Duodenal mucosa (tissue), 2 donors: Measurements from ENCODE around the gene RIMS1.
"Not testable (repeated sequence)": the region's sequence is repeated elsewhere in the genome, so short reads cannot be mapped to it uniquely, and the experiment has no call there.

Experiments used
- H3K27ac ChIP-seq: one replicate; pipeline ENCODE4 v1.7.0; 2013; ENCODE audit warnings: low read depth, low read length
- H3K27me3 ChIP-seq, 2 donors: one replicate each; pipeline ENCODE4 v1.7.0; 2013; ENCODE audit warnings: low read length in 2 of 2, control low read depth in 1 of 2; ENCODE audit not compliant: insufficient read depth in 2 of 2, control insufficient read depth in 1 of 2
- H3K36me3 ChIP-seq, 2 donors: one replicate each; pipeline ENCODE4 v1.7.0; 2013; ENCODE audit warnings: low read length in 2 of 2, control low read depth in 1 of 2; ENCODE audit not compliant: insufficient read depth in 2 of 2, control insufficient read depth in 1 of 2
- H3K4me1 ChIP-seq, 2 donors: one replicate each; pipeline ENCODE4 v1.7.0; 2013; ENCODE audit warnings: low read length in 2 of 2, control low read depth in 1 of 2; ENCODE audit not compliant: insufficient read depth in 2 of 2, control insufficient read depth in 1 of 2
- H3K4me3 ChIP-seq, 2 donors: one replicate each; pipeline ENCODE4 v1.7.0; 2013; ENCODE audit warnings: low read length in 2 of 2, low read depth in 1 of 2
- H3K9ac ChIP-seq, 2 donors: one replicate each; pipeline ENCODE4 v1.7.0; 2013; ENCODE audit warnings: low read length in 2 of 2, low read depth in 1 of 2
- H3K9me3 ChIP-seq, 2 donors: one replicate each; pipeline ENCODE4 v1.7.0; 2013; ENCODE audit warnings: low read length in 2 of 2, control low read depth in 1 of 2; ENCODE audit not compliant: control insufficient read depth in 1 of 2

RIMS1 gene

DNA sequence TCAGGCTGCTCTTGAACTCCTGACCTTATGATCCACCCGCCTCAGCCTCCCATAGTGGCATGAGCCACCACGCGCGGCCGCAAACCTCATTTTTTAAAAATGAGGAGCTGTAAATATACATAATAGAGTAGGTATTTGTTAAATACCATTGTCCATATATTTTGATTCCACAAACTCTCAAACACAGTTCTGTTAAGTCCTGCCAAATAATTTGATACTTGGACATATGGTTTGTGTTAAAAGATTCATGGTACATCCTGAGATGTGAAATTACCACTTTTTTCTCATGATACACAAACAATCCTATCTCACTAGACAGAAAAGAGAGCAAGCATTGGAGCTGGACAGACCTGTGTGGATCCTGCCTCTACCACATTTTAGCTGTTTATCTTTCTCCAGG lies 401.5 kb downstream of the RIMS1 start:
- H3K27me3 ChIP-seq = no peaks in the 10 kb centered on the region
- H3K9me3 ChIP-seq = no peaks in the 10 kb centered on the region
- H3K4me3 ChIP-seq = no peak overlapping the region

DNA sequence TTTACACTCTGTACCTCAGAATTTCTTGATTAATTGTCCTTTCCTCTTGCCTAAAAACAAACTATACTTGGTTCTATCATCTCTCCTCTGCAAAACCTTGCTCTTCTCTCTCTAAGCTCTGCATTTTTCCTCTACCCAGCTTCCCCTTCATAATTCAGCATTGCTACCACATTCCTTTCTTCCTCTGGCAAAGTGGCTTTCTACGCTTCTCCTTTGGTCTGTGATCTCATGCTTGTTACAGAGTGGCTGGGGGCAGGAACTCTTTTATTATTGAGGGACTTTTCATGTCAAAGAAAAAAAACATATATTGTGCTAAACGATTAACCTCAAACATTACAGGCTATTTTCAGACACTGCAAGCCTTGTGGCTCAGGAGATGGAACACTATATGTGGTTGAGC lies 402.2 kb downstream of the RIMS1 start:
- H3K4me3 ChIP-seq = no peak overlapping the region
- H3K9me3 ChIP-seq = no peaks in the 10 kb centered on the region

More for the DNA sequence above, 401.5 kb downstream of the RIMS1 start:
- Histone ChIP-seq H3K27ac (no peak overlapping the region), H3K36me3 (no peaks in the 10 kb centered on the region), H3K9ac (no peak overlapping the region), H3K4me1 (no peaks in the 10 kb centered on the region)

DNA sequence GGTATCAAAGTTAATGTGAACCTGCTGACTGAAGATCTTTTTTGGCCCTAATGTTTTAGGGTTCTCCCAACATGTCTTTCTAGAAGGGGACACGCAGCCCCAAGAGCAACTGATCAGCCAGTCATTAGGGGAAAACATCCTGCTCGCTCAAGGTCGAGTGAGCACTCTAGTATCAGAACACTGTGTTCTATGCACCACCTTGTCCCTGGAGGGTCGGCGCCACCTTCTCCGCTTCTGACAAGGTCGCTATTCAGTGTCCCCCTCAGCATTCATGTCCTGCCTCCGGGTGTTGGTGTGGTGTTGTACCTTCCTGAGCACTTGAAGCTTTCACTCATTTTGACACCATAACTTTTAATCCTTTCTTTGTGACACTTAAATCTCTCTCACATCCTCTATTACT lies 404.3 kb downstream of the RIMS1 start:
- no peak overlapping the region for H3K27ac ChIP-seq
- no peaks in the 10 kb centered on the region for H3K36me3 ChIP-seq
- no peak overlapping the region for H3K4me3 ChIP-seq
- no peak overlapping the region for H3K9ac ChIP-seq
- no peaks in the 10 kb centered on the region for H3K4me1 ChIP-seq
- no peaks in the 10 kb centered on the region for H3K27me3 ChIP-seq
- H3K9me3 ChIP-seq = no peaks in the 10 kb centered on the region

More for the DNA sequence above, 402.2 kb downstream of the RIMS1 start:
- H3K36me3 ChIP-seq = no peaks in the 10 kb centered on the region
- no peak overlapping the region for H3K9ac ChIP-seq
- H3K27ac ChIP-seq = no peak overlapping the region
- H3K27me3 ChIP-seq = no peaks in the 10 kb centered on the region
- H3K4me1 ChIP-seq = no peaks in the 10 kb centered on the region

DNA sequence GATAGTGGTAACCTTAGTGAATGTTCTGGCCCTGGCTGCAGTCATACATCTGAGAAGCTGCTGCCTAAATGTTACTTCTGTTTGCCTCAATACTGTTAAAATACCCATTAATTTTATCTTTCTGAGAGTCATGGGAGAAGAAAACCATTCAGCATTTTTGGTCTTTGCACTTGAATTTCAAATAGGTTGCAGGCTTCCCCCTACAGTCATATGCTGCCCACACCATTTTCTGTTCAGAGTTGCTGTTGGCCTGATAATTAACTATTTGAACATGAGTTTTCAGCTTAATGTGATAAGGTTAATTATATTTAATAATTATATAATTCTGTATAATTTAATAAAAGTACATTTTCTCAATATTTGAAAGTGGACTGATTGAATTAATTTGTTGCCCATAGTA lies 410.0 kb downstream of the RIMS1 start:
- Histone ChIP-seq H3K9me3 (no peaks in the 10 kb centered on the region), H3K36me3 (no peaks in the 10 kb centered on the region), H3K4me1 (no peaks in the 10 kb centered on the region), H3K9ac (no peak overlapping the region), H3K27ac (no peak overlapping the region), H3K27me3 (no peaks in the 10 kb centered on the region), H3K4me3 (no peak overlapping the region)

DNA sequence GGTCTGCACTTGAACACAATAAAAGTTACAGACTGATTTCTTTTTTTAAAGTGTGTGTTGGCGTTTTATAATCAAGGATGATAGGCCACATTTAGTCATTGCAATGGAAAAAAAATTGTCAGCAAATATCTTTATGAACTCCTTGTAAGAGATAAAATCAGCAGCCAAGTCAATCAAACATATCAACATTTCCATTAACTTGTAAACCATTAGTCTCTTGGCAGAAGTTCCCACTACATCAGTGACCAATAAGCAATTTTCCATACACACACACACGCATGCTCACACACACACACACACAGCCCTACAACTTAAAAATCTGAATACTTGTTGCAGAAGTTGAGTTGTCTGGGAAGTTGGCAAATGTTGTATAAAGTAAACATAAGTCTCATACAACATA lies 419.6 kb downstream of the RIMS1 start:
- Histone ChIP-seq H3K27me3 (no peaks in the 10 kb centered on the region), H3K4me1 (no peaks in the 10 kb centered on the region), H3K27ac (no peak overlapping the region), H3K4me3 (no peak overlapping the region), H3K9me3 (no peaks in the 10 kb centered on the region), H3K36me3 (no peaks in the 10 kb centered on the region), H3K9ac (no peak overlapping the region)

DNA sequence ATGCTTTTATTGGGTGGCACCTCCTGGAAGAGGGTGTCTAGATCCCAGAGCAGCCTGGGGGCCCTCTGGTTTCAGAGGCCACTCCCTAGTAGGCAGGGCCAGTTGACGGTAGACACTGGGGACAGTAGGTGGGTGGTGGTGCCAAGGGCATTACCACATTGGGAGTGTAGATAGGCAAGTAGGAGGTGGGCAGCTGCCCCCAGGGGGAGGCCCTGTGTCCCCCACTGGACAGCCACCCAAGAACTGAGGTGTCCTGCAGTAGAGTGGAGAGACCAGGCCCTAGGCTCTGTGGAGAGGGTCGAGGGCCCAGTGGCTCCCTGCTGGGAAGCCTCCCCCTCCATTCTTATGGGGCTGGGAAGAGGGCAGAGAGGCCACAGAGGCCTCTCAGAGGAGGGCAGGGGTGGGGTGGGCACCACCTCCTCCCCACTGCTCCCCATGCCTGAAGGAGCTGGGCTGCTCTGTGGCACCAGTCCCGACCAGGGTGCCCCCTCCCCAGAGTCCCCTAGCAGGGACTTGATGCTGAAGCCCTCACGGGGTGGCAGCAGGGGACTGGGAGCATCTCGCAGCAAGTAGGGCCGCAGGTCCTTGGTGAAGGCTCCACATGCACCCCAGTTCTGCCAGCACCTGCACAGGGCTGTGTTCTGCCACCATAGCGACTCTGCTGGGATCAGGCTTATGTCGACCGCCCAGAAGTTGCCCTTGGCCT lies 430.5 kb downstream of the RIMS1 start:
- Histone ChIP-seq H3K9ac (no peak overlapping the region), H3K27me3 (no peaks in the 10 kb centered on the region), H3K4me1 (no peaks in the 10 kb centered on the region), H3K4me3 (no peak overlapping the region), H3K27ac (no peak overlapping the region), H3K36me3 (no peaks in the 10 kb centered on the region), H3K9me3 (no peaks in the 10 kb centered on the region)

DNA sequence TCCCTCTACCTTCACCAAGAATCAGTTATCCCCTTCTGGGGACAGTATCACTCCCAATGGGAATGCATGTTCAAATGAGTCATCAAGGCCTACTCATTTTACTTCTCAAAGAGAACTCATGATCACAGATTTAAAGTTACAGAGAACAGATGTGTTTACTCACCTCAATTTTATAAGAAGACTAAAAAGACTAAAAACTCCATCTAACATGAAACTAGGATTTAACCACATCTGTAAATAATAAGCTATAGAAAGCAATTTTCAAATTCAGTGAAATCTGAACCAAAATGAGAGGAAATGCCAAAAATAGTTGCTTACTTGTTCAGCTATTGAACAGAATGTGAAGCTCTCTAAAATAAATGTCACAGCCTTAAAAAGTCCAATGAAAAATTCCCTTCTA lies 435.4 kb downstream of the RIMS1 start:
- H3K27me3 ChIP-seq = no peaks in the 10 kb centered on the region
- no peak overlapping the region for H3K4me3 ChIP-seq
- H3K36me3 ChIP-seq = no peaks in the 10 kb centered on the region
- H3K9me3 ChIP-seq = no peaks in the 10 kb centered on the region
- H3K4me1 ChIP-seq = no peaks in the 10 kb centered on the region
- no peak overlapping the region for H3K9ac ChIP-seq
- H3K27ac ChIP-seq = no peak overlapping the region

DNA sequence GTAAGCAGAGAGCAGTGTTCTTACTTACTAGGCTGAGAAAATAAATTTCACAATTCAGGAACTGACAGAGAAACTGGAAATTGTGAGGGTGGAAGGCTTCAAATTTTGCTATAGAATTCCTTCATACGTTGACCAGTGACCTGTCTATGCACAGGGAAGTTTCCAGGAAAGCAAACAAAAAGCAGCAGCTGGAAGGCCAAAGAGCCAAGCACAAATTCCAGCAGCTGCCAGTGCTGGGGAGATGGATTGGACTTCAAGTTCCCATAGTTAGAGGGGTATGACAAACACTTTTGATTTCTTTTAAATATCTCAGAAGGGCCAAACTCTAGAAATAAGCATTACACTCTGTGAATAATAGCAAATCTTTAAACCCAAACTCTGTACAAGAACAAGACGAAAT lies 436.4 kb downstream of the RIMS1 start:
- H3K9me3 ChIP-seq = no peaks in the 10 kb centered on the region
- H3K27me3 ChIP-seq = no peaks in the 10 kb centered on the region
- no peak overlapping the region for H3K9ac ChIP-seq
- no peaks in the 10 kb centered on the region for H3K4me1 ChIP-seq
- no peak overlapping the region for H3K4me3 ChIP-seq
- no peaks in the 10 kb centered on the region for H3K36me3 ChIP-seq
- H3K27ac ChIP-seq = no peak overlapping the region

DNA sequence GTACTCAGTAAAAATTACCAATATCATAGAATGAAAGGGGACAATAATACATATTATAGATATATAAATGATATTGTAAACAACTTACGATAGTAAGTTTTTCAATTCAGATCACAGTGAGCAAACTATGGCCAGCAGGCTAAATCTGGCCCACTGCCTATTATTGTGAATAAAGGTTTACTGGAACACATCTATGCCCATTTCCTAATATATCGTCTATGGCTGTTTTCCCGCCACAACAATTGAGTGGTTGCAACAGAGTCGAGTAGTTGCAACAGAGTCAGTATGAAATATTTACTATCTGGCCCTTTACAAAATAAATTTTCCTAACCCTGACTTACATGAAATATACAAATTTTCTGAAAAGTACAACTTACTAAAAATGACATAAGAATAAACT lies 438.2 kb downstream of the RIMS1 start:
- no peak overlapping the region for H3K27ac ChIP-seq

DNA sequence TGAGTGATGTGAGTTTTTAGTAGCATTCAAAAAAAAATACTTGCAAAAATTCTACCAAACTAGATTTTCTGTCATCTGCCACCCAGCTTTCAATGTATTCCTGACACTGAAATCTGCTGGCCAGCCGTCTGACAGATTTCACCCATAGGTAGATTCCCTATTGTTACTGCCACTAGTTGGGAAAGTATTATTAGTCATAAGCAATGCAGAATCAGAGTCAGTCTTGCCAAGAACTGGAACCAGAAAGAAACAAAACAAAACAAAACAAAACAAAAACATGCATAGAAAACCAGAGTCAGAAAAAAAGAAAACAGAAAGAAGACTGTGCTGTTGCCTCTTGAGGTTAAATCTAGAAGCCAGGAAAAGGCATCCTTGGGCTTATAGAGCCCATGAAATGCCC lies 442.4 kb downstream of the RIMS1 start:
- Histone ChIP-seq H3K27me3 (no peaks in the 10 kb centered on the region), H3K27ac (no peak overlapping the region), H3K36me3 (no peaks in the 10 kb centered on the region), H3K9me3 (no peaks in the 10 kb centered on the region), H3K9ac (no peak overlapping the region), H3K4me1 (no peaks in the 10 kb centered on the region), H3K4me3 (no peak overlapping the region)

More for the DNA sequence above, 438.2 kb downstream of the RIMS1 start:
- Histone ChIP-seq H3K4me1 (no peaks in the 10 kb centered on the region), H3K9me3 (no peaks in the 10 kb centered on the region), H3K4me3 (no peak overlapping the region), H3K27me3 (no peaks in the 10 kb centered on the region), H3K36me3 (no peaks in the 10 kb centered on the region), H3K9ac (no peak overlapping the region)

DNA sequence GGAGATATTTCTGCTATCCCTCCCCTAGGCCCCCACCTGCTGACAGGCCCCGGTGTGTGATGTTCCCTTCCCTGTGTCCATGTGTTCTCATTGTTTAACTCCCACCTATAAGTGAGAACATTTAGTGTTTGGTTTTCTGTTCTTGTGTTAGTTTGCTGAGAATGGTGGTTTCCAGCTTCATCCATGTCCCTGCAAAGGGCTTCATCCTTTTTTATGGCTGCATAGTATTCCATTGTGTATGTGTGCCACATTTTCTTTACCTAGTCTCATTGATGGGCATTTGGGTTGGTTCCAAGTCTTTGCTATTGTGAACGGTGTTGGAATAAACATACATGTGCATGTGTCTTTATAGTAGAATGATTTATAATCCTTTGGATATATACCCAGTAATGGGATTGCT lies 448.9 kb downstream of the RIMS1 start:
- H3K27me3 ChIP-seq, H3K36me3 ChIP-seq, H3K9ac ChIP-seq, H3K27ac ChIP-seq, H3K9me3 ChIP-seq, H3K4me3 ChIP-seq, H3K4me1 ChIP-seq: not testable (repeated sequence)
